KOPT-K1 (cell line): ENCODE results near the gene MCF2L.

Source experiments
- H3K27ac ChIP-seq: fragments of 200-600 bp; sonication (generic); 2 replicates; pipeline ENCODE4 v1.5.1; 2016; ENCODE audit warnings: antibody characterized with exemption, mild to moderate bottlenecking, low read depth, low read length; ENCODE audit not compliant: poor library complexity, severe bottlenecking
- H3K36me3 ChIP-seq: fragments of 200-600 bp; sonication (generic); 2 replicates; pipeline ENCODE4 v1.5.1; 2017; ENCODE audit warnings: antibody characterized with exemption, mild to moderate bottlenecking, low read length, moderate library complexity; ENCODE audit not compliant: insufficient read depth
- H3K9me3 ChIP-seq: fragments of 200-600 bp; sonication (generic); 2 replicates; pipeline ENCODE4 v1.5.1; 2017; ENCODE audit warnings: antibody characterized with exemption, low read length, mild to moderate bottlenecking; ENCODE audit not compliant: insufficient read depth, poor library complexity, severe bottlenecking

MCF2L gene

DNA sequence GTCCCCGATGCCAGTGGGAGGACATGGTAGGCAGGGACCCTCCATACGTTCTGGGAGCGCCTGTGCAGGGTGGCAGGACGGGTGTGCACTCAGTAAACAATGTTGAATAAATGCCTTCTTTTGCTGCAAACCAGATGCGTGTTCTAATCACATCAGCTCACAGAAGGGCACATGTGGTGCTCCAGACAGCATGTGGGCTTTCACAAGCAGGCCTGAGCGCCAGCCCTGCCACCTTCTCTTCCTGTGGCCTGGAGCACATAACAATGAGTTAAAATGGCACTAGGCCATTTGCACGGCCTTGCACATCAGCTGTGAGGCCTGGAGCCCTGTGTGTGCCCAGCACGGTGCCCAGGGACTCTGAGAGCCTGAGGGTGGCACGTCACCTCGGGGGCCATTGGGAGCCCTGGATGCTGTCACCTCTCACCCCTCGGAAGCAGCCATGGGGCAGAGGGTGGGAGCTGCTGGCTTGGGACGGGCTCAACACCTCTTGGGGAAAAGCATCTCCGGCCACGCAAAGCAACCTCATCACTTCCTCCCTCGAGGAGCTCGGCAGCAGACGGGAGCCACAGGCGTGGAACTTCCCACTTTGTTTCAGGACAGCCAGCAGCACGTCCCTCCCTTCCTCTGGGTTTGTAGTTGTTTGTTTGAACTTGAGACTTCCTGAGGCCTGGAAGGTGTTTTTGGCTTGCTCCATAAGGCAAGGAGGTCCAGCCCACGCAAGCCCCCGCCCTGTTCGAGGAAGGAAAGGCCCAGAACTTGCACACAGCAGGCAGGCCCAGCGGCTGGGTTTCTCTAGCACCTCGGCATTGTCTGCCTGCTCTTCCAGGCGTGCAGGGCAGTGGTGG lies 9.8 kb downstream of the MCF2L start:
- Histone ChIP-seq H3K36me3 (no peaks in the 10 kb centered on the region), H3K27ac (no peak overlapping the region), H3K9me3 (no peaks in the 10 kb centered on the region)

- Histone ChIP-seq H3K9me3 (no peaks in the 10 kb centered on the region), H3K27ac (no peak overlapping the region)
These were observed 10.4 kb downstream of the MCF2L start for GRCh38 chr13:112979406-112979902.

DNA sequence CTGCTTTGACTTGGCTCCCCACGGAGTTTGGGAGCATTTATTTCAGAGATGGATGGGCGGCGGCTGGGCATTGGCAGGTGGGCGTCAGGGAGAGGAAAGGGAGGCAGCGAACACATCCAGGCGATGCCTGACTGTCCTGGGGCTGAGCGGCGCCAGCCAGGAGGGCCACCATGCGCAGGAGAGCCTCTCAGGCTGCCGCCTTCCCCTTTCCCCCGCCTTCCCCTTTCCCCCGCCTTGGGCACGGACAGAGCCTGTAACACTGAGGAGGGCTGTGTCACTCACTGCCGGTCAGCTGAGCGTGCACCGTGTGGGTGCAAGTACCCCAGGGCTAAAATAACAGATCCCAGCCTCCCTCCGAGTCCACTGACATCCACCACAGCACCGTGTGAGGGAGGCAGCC lies 11.4 kb downstream of the MCF2L start:
- H3K27ac ChIP-seq, result no peak overlapping the region
- no peaks in the 10 kb centered on the region for H3K36me3 ChIP-seq
- no peaks in the 10 kb centered on the region for H3K9me3 ChIP-seq

More at GRCh38 chr13:112979406-112979902, 10.4 kb downstream of the MCF2L start:
- no peaks in the 10 kb centered on the region for H3K36me3 ChIP-seq

DNA sequence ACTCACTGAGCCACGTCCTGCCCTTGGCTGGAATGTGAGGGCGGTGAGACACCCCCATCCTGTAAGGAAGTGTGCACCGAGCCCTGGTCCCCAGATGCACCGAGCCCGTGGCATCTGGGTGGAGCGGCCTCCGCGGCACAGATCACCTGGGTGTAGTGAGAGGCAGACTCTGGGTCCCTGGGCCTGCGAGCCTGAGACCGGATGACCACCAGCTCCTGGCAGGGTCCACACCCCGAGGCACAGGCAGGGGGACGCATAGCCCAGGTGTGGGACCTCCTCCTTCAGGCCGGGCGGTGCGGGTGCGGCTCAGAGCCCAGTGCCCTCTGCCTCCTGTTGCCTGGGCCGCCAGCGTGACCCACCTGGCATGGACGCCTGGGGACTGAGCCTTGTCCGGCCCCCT lies 12.4 kb downstream of the MCF2L start:
- Histone ChIP-seq H3K36me3 (no peaks in the 10 kb centered on the region), H3K9me3 (no peaks in the 10 kb centered on the region), H3K27ac (no peak overlapping the region)

GRCh38 chr13:112982281-112983041 lies 13.4 kb downstream of the MCF2L start:
- Histone ChIP-seq H3K9me3 (no peaks in the 10 kb centered on the region), H3K27ac (no peak overlapping the region), H3K36me3 (no peaks in the 10 kb centered on the region)

- H3K27ac ChIP-seq, result no peak overlapping the region
These were observed 14.0 kb downstream of the MCF2L start for GRCh38 chr13:112983042-112983305.

GRCh38 chr13:112983428-112984196 lies 14.6 kb downstream of the MCF2L start:
- Histone ChIP-seq H3K27ac (no peak overlapping the region), H3K9me3 (peaks cover under 1% of the 10 kb centered on the region), H3K36me3 (no peaks in the 10 kb centered on the region)

More at GRCh38 chr13:112983042-112983305, 14.0 kb downstream of the MCF2L start:
- H3K36me3 ChIP-seq, result no peaks in the 10 kb centered on the region
- H3K9me3 ChIP-seq, result no peaks in the 10 kb centered on the region

DNA sequence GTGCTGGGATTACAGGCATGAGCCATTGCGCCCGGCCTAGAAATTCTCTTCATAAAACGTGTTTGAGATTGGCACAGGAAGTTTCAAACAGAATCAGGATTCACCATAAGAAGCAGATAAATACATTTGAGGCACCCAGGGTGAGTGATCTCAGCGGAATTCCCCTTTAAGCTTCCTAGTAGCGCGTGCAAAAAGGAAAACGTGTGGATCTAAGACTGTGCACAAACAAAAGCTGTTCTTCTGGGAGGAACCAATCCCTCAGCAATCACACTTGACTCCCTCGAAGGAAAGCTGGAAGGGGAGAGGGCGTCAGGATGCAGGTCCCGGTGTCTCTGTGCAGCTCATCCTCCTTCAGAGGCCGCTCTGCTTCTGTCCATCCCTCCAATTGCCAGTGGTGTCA lies 15.5 kb downstream of the MCF2L start:
- Histone ChIP-seq H3K36me3 (no peaks in the 10 kb centered on the region), H3K9me3 (peaks cover 8% of the 10 kb centered on the region), H3K27ac (no peak overlapping the region)

GRCh38 chr13:112984954-112985802 lies 16.2 kb downstream of the MCF2L start:
- Histone ChIP-seq H3K36me3 (no peaks in the 10 kb centered on the region), H3K27ac (no peak overlapping the region), H3K9me3 (peaks cover 15% of the 10 kb centered on the region)

GRCh38 chr13:112985803-112986408 lies 16.9 kb downstream of the MCF2L start:
- peaks cover 19% of the 10 kb centered on the region for H3K9me3 ChIP-seq
- no peaks in the 10 kb centered on the region for H3K36me3 ChIP-seq
- no peak overlapping the region for H3K27ac ChIP-seq

GRCh38 chr13:112986470-112986869 lies 17.5 kb downstream of the MCF2L start:
- peaks cover 19% of the 10 kb centered on the region for H3K9me3 ChIP-seq
- H3K27ac ChIP-seq, result no peak overlapping the region
- no peaks in the 10 kb centered on the region for H3K36me3 ChIP-seq

- Histone ChIP-seq H3K9me3 (peaks cover 19% of the 10 kb centered on the region), H3K36me3 (no peaks in the 10 kb centered on the region), H3K27ac (no peak overlapping the region)
These were observed 18.1 kb downstream of the MCF2L start for GRCh38 chr13:112986946-112987681.

DNA sequence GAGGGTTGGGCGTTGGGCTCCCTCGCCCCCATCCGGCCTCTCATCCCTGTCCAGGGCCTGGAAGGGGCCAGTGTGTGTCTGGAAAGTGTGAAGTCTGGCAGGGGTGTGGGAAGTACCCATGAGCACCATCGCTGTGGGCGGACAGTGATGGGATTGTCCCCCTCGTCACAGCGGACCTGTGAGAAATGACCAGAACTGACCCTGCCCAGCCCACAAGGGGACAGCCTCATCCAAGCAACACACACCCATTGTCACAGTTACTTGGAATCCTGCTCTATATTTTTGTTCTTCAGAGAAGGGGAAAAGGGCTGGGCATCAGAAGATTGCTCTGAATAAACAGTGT lies 18.6 kb downstream of the MCF2L start:
- Histone ChIP-seq H3K36me3 (no peaks in the 10 kb centered on the region), H3K9me3 (peaks cover 19% of the 10 kb centered on the region), H3K27ac (no peak overlapping the region)

DNA sequence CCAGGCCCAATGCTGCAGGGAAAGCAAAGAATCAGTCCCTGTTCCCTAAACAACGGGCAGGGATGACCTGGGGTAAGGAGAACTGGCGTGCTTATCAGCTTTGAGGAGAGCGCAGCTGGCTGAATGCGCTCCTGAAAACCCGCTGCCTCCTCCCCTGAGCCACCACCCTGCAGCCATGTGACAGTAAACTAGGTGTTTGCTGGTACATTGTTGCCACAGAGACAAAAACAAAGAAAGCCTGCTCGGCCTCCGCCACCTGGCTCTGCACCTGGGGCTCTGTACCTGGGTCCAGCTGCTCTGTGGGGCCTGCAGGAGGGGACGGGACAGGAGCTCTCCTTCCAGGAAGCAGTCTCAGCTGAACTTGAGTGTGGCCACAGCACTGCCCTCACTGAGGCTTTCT lies 21.8 kb downstream of the MCF2L start:
- peaks cover 19% of the 10 kb centered on the region for H3K9me3 ChIP-seq
- H3K27ac ChIP-seq, result no peak overlapping the region
- H3K36me3 ChIP-seq, result no peaks in the 10 kb centered on the region
